Neuronal stem cell (in vitro differentiated cells): ENCODE measurements around the gene PC.

ENCODE experiments used
- DNase-seq: peaks from one replicate; pipeline ENCODE4 v3.0.0-alpha.2; 2013; ENCODE audit warnings: low spot score
- H2AFZ ChIP-seq: one replicate; pipeline ENCODE4 v1.6.1; 2013; ENCODE audit warnings: mild to moderate bottlenecking, low read length, inconsistent platforms
- H2AK5ac ChIP-seq: 2 replicates; pipeline ENCODE4 v1.6.1; 2013; ENCODE audit warnings: low read depth, mild to moderate bottlenecking, inconsistent platforms, low read length, moderate library complexity, mixed read lengths
- H2BK120ac ChIP-seq: 2 replicates; pipeline ENCODE4 v1.6.1; 2013; ENCODE audit warnings: low read depth, mild to moderate bottlenecking, inconsistent platforms, low read length, moderate library complexity, mixed read lengths
- H2BK12ac ChIP-seq: one replicate; pipeline ENCODE4 v1.6.1; 2013; ENCODE audit warnings: low read length, inconsistent platforms
- H2BK15ac ChIP-seq: 2 replicates; pipeline ENCODE4 v1.6.1; 2013; ENCODE audit warnings: mild to moderate bottlenecking, low read length, inconsistent platforms, mixed read lengths
- H2BK5ac ChIP-seq: one replicate; pipeline ENCODE4 v1.6.1; 2013; ENCODE audit warnings: inconsistent platforms, mild to moderate bottlenecking, low read length, moderate library complexity
- H3K14ac ChIP-seq: one replicate; pipeline ENCODE4 v1.6.1; 2013; ENCODE audit warnings: low read length, inconsistent platforms
- H3K18ac ChIP-seq: 2 replicates; pipeline ENCODE4 v1.6.1; 2013; ENCODE audit warnings: low read length, inconsistent platforms
- H3K23ac ChIP-seq: 2 replicates; pipeline ENCODE4 v1.6.1; 2013; ENCODE audit warnings: low read depth, mild to moderate bottlenecking, mixed read lengths, low read length, inconsistent platforms; ENCODE audit not compliant: poor library complexity
- H3K27ac ChIP-seq: replicated peaks from 3 replicates; pipeline ENCODE4 v1.5.1; 2013; ENCODE audit warnings: low read length, inconsistent platforms
- H3K27me3 ChIP-seq, 3 experiments: 2 replicates each; pipeline ENCODE4 v1.6.1; 2013; ENCODE audit warnings: low read length in 3 of 3, mild to moderate bottlenecking in 2 of 3, inconsistent platforms in 1 of 3, low read depth in 1 of 3, mixed read lengths in 1 of 3, moderate library complexity in 1 of 3; ENCODE audit not compliant: control insufficient read depth in 3 of 3, insufficient read depth in 3 of 3
- H3K36me3 ChIP-seq, 2 donors: replicated peaks in 1 of 2; 2 replicates each; pipeline ENCODE4 v1.6.1; 2013; ENCODE audit warnings: low read length in 2 of 2; ENCODE audit not compliant: control insufficient read depth in 2 of 2, insufficient read depth in 2 of 2
- H3K4ac ChIP-seq: 2 replicates; pipeline ENCODE4 v1.6.1; 2013; ENCODE audit warnings: inconsistent platforms, mild to moderate bottlenecking, low read length, moderate library complexity
- H3K4me1 ChIP-seq, 2 donors: 1 replicate in 1 of 2; 2 replicates in 1 of 2; pipeline ENCODE4 v1.6.1; 2013; ENCODE audit warnings: low read length in 2 of 2, low read depth in 1 of 2; ENCODE audit not compliant: control insufficient read depth in 2 of 2, insufficient read depth in 1 of 2
- H3K4me2 ChIP-seq: one replicate; pipeline ENCODE4 v1.6.1; 2013; ENCODE audit warnings: mild to moderate bottlenecking, low read length, inconsistent platforms; ENCODE audit not compliant: insufficient read depth, poor library complexity, severe bottlenecking
- H3K4me3 ChIP-seq, 2 donors: 2 replicates each; pipeline ENCODE4 v1.5.1; 2013; ENCODE audit warnings: low read length in 2 of 2, mild to moderate bottlenecking in 2 of 2, inconsistent platforms in 1 of 2, moderate library complexity in 1 of 2
- H3K79me1 ChIP-seq: one replicate; pipeline ENCODE4 v1.6.1; 2013; ENCODE audit warnings: low read depth, mild to moderate bottlenecking, inconsistent platforms, low read length, moderate library complexity
- H3K9ac ChIP-seq: one replicate; pipeline ENCODE4 v1.6.1; 2013; ENCODE audit warnings: mild to moderate bottlenecking, low read depth, low read length, inconsistent platforms; ENCODE audit not compliant: poor library complexity
- H3K9me3 ChIP-seq, 2 donors: replicated peaks in 1 of 2; 2 replicates each; pipeline versions ENCODE3 to v1.6.1; 2013; ENCODE audit warnings: low read length in 2 of 2, mild to moderate bottlenecking in 2 of 2, inconsistent platforms in 1 of 2, low read depth in 1 of 2, mixed read lengths in 1 of 2, moderate library complexity in 1 of 2; ENCODE audit not compliant: control insufficient read depth in 2 of 2, insufficient read depth in 1 of 2
- H4K8ac ChIP-seq: one replicate; pipeline ENCODE4 v1.6.1; 2013; ENCODE audit warnings: low read depth, mild to moderate bottlenecking, inconsistent platforms, low read length, moderate library complexity
- H4K91ac ChIP-seq: one replicate; pipeline ENCODE4 v1.6.1; 2013; ENCODE audit warnings: low read length, low read depth, mild to moderate bottlenecking, inconsistent platforms; ENCODE audit not compliant: poor library complexity
- WGBS, 2 donors: extraction: QIAGEN DNeasy Blood & Tissue Kit; methylation state at CpG; one replicate each; pipeline ENCODE4 v1.1.7; 2013; ENCODE audit warnings: missing lambda C conversion rate in 2 of 2, mixed read lengths in 1 of 2; ENCODE audit not compliant: insufficient read length in 2 of 2, insufficient replicate concordance in 1 of 2; ENCODE audit errors: extremely low coverage in 2 of 2; 5-methylcytosine and 5-hydroxymethylcytosine counted together

PC gene

DNA sequence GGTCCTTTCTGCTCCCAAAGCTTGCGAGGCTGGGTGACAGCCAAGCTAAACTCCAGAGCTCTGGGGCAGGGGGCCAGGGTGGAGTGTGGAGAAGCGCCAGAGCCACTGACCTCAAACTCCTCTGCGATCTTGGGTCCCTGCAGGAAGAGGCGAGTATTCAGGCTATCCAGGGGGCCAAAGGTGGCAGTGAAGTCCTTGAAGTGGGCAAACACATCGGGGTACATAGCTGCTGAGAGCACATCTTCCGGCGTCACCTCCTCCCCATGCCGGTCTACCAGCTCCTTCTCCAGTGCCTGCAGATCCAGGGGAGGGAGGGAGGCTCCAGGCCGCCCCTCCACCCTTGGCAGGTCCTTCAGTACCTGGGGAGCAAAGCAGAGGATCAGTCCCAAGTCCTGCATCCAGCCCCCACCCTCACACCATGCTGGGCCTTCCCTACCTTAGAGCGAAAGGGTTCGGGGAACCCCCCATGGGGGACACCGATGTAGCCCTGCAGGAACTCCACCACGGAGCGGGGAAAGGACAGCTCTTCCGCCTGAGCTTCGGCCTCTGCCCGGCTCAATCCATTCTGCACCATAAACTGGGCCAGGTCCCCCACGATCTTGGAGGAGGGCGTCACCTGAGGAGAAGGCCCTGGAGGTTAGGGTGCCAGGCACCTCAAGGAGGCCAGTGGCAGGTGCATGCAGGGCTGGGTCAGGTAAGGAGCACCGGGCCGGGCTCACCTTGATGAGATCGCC is 108.5 kb downstream of the PC start:
- H3K9ac ChIP-seq, result no peak overlapping the region
- WGBS, 2 donors, result no CpG with 5 or more reads among the region's 22 CpGs
- H3K18ac ChIP-seq, result no peak overlapping the region
- H3K14ac ChIP-seq, result no peak overlapping the region
- H3K23ac ChIP-seq, result peak overlapping the region; percentile 93
- no peak overlapping the region for H4K91ac ChIP-seq
- peaks cover 30 to 50% of the 10 kb centered on the region in 2 donors for H3K36me3 ChIP-seq
- H2AFZ ChIP-seq, result no peak overlapping the region
- no peak overlapping the region for H3K4me2 ChIP-seq
- H3K27me3 ChIP-seq, result no peaks in the 10 kb centered on the region
- H3K9me3 ChIP-seq, result no peaks in the 10 kb centered on the region
- no peak overlapping the region for H2BK120ac ChIP-seq
- no peak overlapping the region for H3K4ac ChIP-seq
- no peak overlapping the region for H2BK12ac ChIP-seq
- H4K8ac ChIP-seq, result no peak overlapping the region
- H3K79me1 ChIP-seq, result peaks cover 9% of the 10 kb centered on the region
- DNase-seq, result no peak
- no peak overlapping the region for H3K4me3 ChIP-seq
- H2BK5ac ChIP-seq, result peak overlapping the region; percentile 24
- H2AK5ac ChIP-seq, result no peak overlapping the region
- no peak overlapping the region for H2BK15ac ChIP-seq
- no peak overlapping the region for H3K27ac ChIP-seq
- no peaks in the 10 kb centered on the region for H3K4me1 ChIP-seq

- Histone ChIP-seq H2BK15ac (no peak overlapping the region), H3K14ac (no peak overlapping the region), H2BK120ac (no peak overlapping the region), H3K9ac (no peak overlapping the region), H2AK5ac (peak overlapping the region; percentile 21), H3K23ac (no peak overlapping the region), H4K91ac (no peak overlapping the region), H2AFZ (no peak overlapping the region), H3K9me3 (no peaks in the 10 kb centered on the region), H3K27me3 (no peaks in the 10 kb centered on the region), H3K4me3 (no peak overlapping the region), H3K18ac (no peak overlapping the region), H4K8ac (no peak overlapping the region), H3K4ac (no peak overlapping the region), H3K4me1 (peaks cover 5 to 7% of the 10 kb centered on the region in 2 donors), H2BK5ac (peak overlapping the region; percentile 24), H3K79me1 (peaks cover 16% of the 10 kb centered on the region), H2BK12ac (no peak overlapping the region), H3K4me2 (no peak overlapping the region), H3K27ac (no peak overlapping the region), H3K36me3 (peaks cover 33 to 55% of the 10 kb centered on the region in 2 donors)
- no peak for DNase-seq
- no CpG with 5 or more reads among the region's 28 CpGs for WGBS, 2 donors
These were observed 109.3 kb downstream of the PC start for GRCh38 chr11:66848671-66849500.

DNA sequence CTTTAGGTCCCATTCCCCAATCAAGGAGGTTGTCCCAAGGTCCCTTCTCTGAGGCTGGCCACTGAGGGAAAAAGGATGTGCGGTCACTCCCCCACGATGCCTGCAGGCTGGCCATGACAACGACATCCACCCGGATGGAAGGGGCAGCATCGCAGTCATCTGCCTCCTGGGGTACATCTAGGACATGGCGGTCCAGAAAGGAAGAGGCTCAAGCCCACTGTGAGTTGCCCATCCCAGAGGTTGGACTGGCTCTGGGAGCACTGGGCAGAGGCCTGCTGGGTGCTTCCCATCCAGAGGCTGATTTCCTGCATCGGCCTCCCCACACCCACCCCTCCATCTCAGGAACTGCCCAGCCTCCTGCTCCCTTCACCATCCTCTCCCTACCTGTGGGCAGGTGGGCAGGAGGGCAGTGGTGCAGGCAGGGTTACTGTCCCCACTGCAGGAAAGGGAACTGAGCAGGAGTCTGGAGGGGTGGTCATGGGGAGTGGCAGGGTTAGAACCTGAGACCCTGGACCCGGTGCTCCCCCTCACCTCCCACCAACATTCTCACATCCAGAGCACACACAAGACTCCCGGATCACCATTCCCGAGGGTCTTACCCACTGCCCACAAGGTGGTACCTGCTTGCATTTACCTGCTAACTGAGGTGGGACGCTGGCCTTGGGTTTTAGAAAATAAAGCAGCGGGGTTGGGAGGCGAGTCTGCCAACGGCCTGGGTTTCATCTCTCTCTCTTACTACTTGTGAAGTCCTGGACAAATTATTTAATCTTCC is 110.5 kb downstream of the PC start:
- Histone ChIP-seq H3K14ac (no peak overlapping the region), H3K79me1 (peaks cover 20% of the 10 kb centered on the region), H3K23ac (peak overlapping the region; percentile 20), H3K18ac (peak overlapping the region; percentile 48), H2BK5ac (no peak overlapping the region), H3K27ac (no peak overlapping the region), H3K4me2 (no peak overlapping the region), H4K91ac (no peak overlapping the region), H2BK12ac (no peak overlapping the region), H3K4me1 (peaks cover 6 to 7% of the 10 kb centered on the region in 2 donors), H2BK120ac (no peak overlapping the region), H3K9ac (no peak overlapping the region), H3K27me3 (no peaks in the 10 kb centered on the region), H2AFZ (no peak overlapping the region), H4K8ac (no peak overlapping the region), H3K4ac (no peak overlapping the region), H3K9me3 (no peaks in the 10 kb centered on the region), H2BK15ac (no peak overlapping the region), H2AK5ac (no peak overlapping the region), H3K4me3 (no peak overlapping the region), H3K36me3 (peaks cover 33 to 55% of the 10 kb centered on the region in 2 donors)
- DNase-seq, result no peak
- WGBS, 2 donors, result no CpG with 5 or more reads among the region's 14 CpGs
